ENCODE results near the gene HIVEP3. TPM values are rescaled to one million over a fixed set of nuclear protein-coding genes. Genes with fewer than 3 reads are reported as not detected.
A peak's percentile ranks its signal among the peaks of the same experiment; 100 is the strongest.

Gene HIVEP3
- total RNA-seq, 2 donors from 2014 or later = 0.13 to 0.99 TPM

GRCh38 chr1:41664861-41665640 lies 253.7 kb downstream of the HIVEP3 start:
- Histone ChIP-seq H3K36me3 (ENCODE audit: control insufficient read depth, insufficient read depth, low read length) (no peaks in the 10 kb centered on the region), H3K9ac (ENCODE audit: extremely low read depth, low read length, poor library complexity, severe bottlenecking) (no peak overlapping the region), H3K27ac (ENCODE audit: low read depth, low read length) (no peak overlapping the region), H3K9me3 (ENCODE audit: control insufficient read depth, low read length) (no peaks in the 10 kb centered on the region), H3K4me3 (ENCODE audit: low read length) (no peak overlapping the region), H3K27me3 (ENCODE audit: control insufficient read depth, insufficient read depth, low read length, poor library complexity, severe bottlenecking) (peaks cover 18% of the 10 kb centered on the region), H3K4me1 (ENCODE audit: control insufficient read depth, insufficient read depth, low read length) (peaks cover 16% of the 10 kb centered on the region)
- H3K36me3 Mint-ChIP-seq (ENCODE audit: low read depth) = no peaks in the 10 kb centered on the region
- peaks cover 34% of the 10 kb centered on the region for H3K27me3 Mint-ChIP-seq (ENCODE audit: insufficient read depth)
- no peak for TF ChIP-seq CTCF (conservative IDR thresholded peaks at IDR 0.05)
- no peaks in the 10 kb centered on the region for H3K9me3 Mint-ChIP-seq
- DNase-seq = peak; percentile 74
- no peak overlapping the region for H3K4me3 Mint-ChIP-seq
- H3K27ac Mint-ChIP-seq = no peak overlapping the region
- peaks cover 38% of the 10 kb centered on the region for H3K4me1 Mint-ChIP-seq
- 88 to 100% methylated on average over 2 to 4 of the region's 4 CpGs for WGBS, 2 experiments (ENCODE audit: insufficient coverage in 1 of 2, insufficient read length in 1 of 2)

GRCh38 chr1:41663671-41664400 lies 254.9 kb downstream of the HIVEP3 start:
- Mint-ChIP-seq H3K4me1 (peaks cover 31% of the 10 kb centered on the region), H3K36me3 (ENCODE audit: low read depth) (no peaks in the 10 kb centered on the region), H3K27me3 (ENCODE audit: insufficient read depth) (peaks cover 45% of the 10 kb centered on the region), H3K27ac (no peak overlapping the region), H3K9me3 (no peaks in the 10 kb centered on the region), H3K4me3 (no peak overlapping the region)
- Histone ChIP-seq H3K27me3 (ENCODE audit: control insufficient read depth, insufficient read depth, low read length, poor library complexity, severe bottlenecking) (peaks cover 26% of the 10 kb centered on the region), H3K4me1 (ENCODE audit: control insufficient read depth, insufficient read depth, low read length) (peaks cover 16% of the 10 kb centered on the region), H3K9me3 (ENCODE audit: control insufficient read depth, low read length) (no peaks in the 10 kb centered on the region), H3K4me3 (ENCODE audit: low read length) (no peak overlapping the region), H3K27ac (ENCODE audit: low read depth, low read length) (no peak overlapping the region), H3K9ac (ENCODE audit: extremely low read depth, low read length, poor library complexity, severe bottlenecking) (no peak overlapping the region), H3K36me3 (ENCODE audit: control insufficient read depth, insufficient read depth, low read length) (no peaks in the 10 kb centered on the region)
- DNase-seq = no peak
- 91% methylated on average over 5 of the region's 5 CpGs; no CpG with 5 or more reads in 1 of the 2 experiments for WGBS, 2 experiments (ENCODE audit: insufficient coverage in 1 of 2, insufficient read length in 1 of 2)
- no peak for TF ChIP-seq CTCF (conservative IDR thresholded peaks at IDR 0.05)

GRCh38 chr1:41662765-41663437 lies 255.8 kb downstream of the HIVEP3 start:
- no peaks in the 10 kb centered on the region for H3K9me3 ChIP-seq (ENCODE audit: control insufficient read depth, low read length)
- H3K36me3 Mint-ChIP-seq (ENCODE audit: low read depth) = no peaks in the 10 kb centered on the region

More at GRCh38 chr1:41662765-41663437, 255.8 kb downstream of the HIVEP3 start:
- Histone ChIP-seq H3K4me3 (ENCODE audit: low read length) (peak overlapping the region; percentile 73), H3K36me3 (ENCODE audit: control insufficient read depth, insufficient read depth, low read length) (no peaks in the 10 kb centered on the region), H3K9ac (ENCODE audit: extremely low read depth, low read length, poor library complexity, severe bottlenecking) (no peak overlapping the region), H3K27me3 (ENCODE audit: control insufficient read depth, insufficient read depth, low read length, poor library complexity, severe bottlenecking) (peaks cover 26% of the 10 kb centered on the region), H3K4me1 (ENCODE audit: control insufficient read depth, insufficient read depth, low read length) (peaks cover 16% of the 10 kb centered on the region), H3K27ac (ENCODE audit: low read depth, low read length) (no peak overlapping the region)
- DNase-seq = peak; percentile 82
- peak; percentile 22 for TF ChIP-seq CTCF (conservative IDR thresholded peaks at IDR 0.05)
- Mint-ChIP-seq H3K27ac (no peak overlapping the region), H3K9me3 (no peaks in the 10 kb centered on the region), H3K4me3 (peak overlapping the region; percentile 60), H3K4me1 (peaks cover 31% of the 10 kb centered on the region), H3K27me3 (ENCODE audit: insufficient read depth) (peaks cover 45% of the 10 kb centered on the region)
- WGBS, 2 experiments (ENCODE audit: insufficient coverage in 1 of 2, insufficient read length in 1 of 2) = 10% methylated on average over 15 to 27 of the region's 27 CpGs
